ENCODE results near the gene PLEKHM3. TPM values are rescaled to one million over a fixed set of nuclear protein-coding genes. Genes with fewer than 3 reads are reported as not detected.

The PLEKHM3 gene
- total RNA-seq, 1 experiment from 2014 or later: 9.3 TPM

DNA sequence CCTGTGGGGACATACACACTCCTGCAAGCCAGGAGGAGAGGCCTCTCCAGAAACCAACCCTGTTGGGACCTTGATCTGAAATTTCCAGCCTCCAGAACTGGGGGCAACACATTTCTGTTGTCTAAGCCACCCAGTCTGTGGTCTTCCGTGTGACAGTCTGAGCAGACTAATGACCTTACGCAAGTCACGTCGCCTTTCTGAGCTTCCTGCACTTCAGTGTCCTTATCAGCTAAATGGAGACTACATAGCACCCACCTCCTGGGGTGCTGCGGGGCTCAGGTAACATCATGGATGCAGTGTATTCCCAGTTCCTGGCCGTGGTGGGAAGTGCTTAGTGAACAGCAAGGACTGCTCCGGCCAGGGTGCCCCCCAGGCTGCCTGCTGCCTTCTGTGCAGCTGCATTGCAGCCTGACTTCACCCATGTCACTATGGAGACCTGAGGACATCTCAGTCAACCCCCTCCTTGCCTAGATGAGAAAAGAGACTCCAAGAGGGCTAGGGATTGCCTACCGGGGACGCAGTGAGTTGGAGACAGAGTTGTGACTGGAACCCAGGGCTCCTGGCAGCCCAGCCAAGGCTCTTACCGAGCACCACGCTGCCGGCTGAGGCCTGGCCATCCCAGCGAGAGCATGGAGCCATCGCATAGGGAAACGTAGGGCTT lies 194.4 kb downstream of the PLEKHM3 start:
- Histone ChIP-seq H3K27me3 (replicated peaks; ENCODE audit: control insufficient read depth, insufficient read depth, low read length) (no peaks in the 10 kb centered on the region), H3K4me3 (ENCODE audit: low read depth, low read length) (no peak overlapping the region), H3K9me3 (no peaks in the 10 kb centered on the region), H3K36me3 (ENCODE audit: control insufficient read depth, insufficient read depth, low read length) (0 out of 2 replicates have a peak, but pooled peaks cover under 1% of the 10 kb centered on the region), H3K4me1 (peaks cover 55% of the 10 kb centered on the region)
- POLR2A ChIA-PET: interaction anchor here (0.5 kb wide), 1 partner anchor 11 kb away, joined by 3 read pairs; no protein-coding TSS in a partner anchor
- H3K9me3 Mint-ChIP-seq (ENCODE audit: unreplicated experiment): no peaks in the 10 kb centered on the region
- intact Hi-C loops (cut with micrococcal nuclease; ENCODE audit: unreplicated experiment): loop anchor here (1.0 to 5.0 kb wide), 3 partner anchors 11 to 200 kb away; no protein-coding TSS in a partner anchor
- H3K27ac Mint-ChIP-seq (ENCODE audit: unreplicated experiment): peak overlapping the region; percentile 62
- no peaks in the 10 kb centered on the region for H3K27me3 Mint-ChIP-seq (ENCODE audit: insufficient read depth, unreplicated experiment)
- H3K4me1 Mint-ChIP-seq (ENCODE audit: low read depth, unreplicated experiment): peaks cover 46% of the 10 kb centered on the region
- BruUV-seq (replicated peaks): no TSS peak
- peak; percentile 29 to 54 for DNase-seq
- peaks cover 16% of the 10 kb centered on the region for H3K36me3 Mint-ChIP-seq (ENCODE audit: insufficient read depth, unreplicated experiment)
- TF ChIP-seq, protein P1, sequence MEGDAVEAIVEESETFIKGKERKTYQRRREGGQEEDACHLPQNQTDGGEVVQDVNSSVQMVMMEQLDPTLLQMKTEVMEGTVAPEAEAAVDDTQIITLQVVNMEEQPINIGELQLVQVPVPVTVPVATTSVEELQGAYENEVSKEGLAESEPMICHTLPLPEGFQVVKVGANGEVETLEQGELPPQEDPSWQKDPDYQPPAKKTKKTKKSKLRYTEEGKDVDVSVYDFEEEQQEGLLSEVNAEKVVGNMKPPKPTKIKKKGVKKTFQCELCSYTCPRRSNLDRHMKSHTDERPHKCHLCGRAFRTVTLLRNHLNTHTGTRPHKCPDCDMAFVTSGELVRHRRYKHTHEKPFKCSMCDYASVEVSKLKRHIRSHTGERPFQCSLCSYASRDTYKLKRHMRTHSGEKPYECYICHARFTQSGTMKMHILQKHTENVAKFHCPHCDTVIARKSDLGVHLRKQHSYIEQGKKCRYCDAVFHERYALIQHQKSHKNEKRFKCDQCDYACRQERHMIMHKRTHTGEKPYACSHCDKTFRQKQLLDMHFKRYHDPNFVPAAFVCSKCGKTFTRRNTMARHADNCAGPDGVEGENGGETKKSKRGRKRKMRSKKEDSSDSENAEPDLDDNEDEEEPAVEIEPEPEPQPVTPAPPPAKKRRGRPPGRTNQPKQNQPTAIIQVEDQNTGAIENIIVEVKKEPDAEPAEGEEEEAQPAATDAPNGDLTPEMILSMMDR (IDR thresholded peaks at IDR 0.05; ENCODE audit: insufficient read depth in 1 of 2, low read depth in 1 of 2, low read length in 1 of 2, severe bottlenecking in 1 of 2, unreplicated experiment in 1 of 2): no peak
- CTCF ChIA-PET: interaction anchor here (1.0 to 1.8 kb wide), 4 partner anchors 16 to 209 kb away, joined by 3 to 5 read pairs (median 4); partner anchors contain the start of gene FZD5
- no peak overlapping the region for H3K4me3 Mint-ChIP-seq (ENCODE audit: unreplicated experiment)

DNA sequence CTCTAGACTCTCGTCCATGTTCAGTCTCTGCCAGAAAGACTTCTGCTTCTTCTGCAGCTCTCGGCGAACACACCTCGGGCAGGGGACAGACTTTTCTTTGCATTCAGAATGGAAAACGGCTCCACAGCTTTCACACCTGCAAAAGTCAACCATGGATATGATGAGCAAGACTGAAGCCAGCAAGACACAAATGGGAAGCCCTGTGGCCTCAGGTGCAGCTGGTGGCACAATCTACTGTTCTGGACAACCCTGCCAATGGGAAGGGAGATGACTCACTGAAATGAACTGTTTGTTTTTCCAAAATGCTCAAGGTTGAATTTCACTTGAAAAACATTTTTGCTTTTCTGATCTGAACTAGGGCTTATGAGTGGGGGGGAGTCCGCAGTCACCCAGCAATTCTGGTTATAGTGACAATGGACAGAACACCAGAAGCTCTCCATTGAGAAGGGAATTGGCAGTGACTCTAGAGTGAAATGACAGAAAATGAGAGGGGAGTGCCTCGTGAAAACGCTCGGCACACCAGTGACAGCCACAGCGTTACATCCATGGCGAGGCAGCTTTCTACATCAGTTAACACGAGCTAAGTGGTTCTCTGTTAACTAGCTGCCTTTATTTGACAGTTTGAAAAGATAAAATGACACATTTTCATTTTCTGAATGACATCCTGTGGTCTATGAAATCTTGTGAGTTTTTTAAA lies 196.8 kb downstream of the PLEKHM3 start:
- H3K4me1 Mint-ChIP-seq (ENCODE audit: low read depth, unreplicated experiment): peaks cover 46% of the 10 kb centered on the region
- no TSS peak for BruUV-seq (replicated peaks)
- intact Hi-C loops (cut with micrococcal nuclease; ENCODE audit: unreplicated experiment): no loop called here
- H3K27me3 Mint-ChIP-seq (ENCODE audit: insufficient read depth, unreplicated experiment): no peaks in the 10 kb centered on the region
- peaks cover 55% of the 10 kb centered on the region for H3K4me1 ChIP-seq
- H3K4me3 ChIP-seq (ENCODE audit: low read depth, low read length): no peak overlapping the region
- POLR2A ChIA-PET: interaction anchor here (0.7 to 1.0 kb wide), 2 partner anchors 9 to 14 kb away, joined by 3 to 4 read pairs; no protein-coding TSS in a partner anchor
- DNase-seq: peak; percentile 62 to 64
- no peaks in the 10 kb centered on the region for H3K9me3 Mint-ChIP-seq (ENCODE audit: unreplicated experiment)
- H3K36me3 Mint-ChIP-seq (ENCODE audit: insufficient read depth, unreplicated experiment): peaks cover 16% of the 10 kb centered on the region
- peak overlapping the region; percentile 76 for H3K27ac Mint-ChIP-seq (ENCODE audit: unreplicated experiment)
- H3K9me3 ChIP-seq: no peaks in the 10 kb centered on the region
- CTCF ChIA-PET: interaction anchor here (0.6 kb wide), 1 partner anchor 212 kb away, joined by 7 read pairs; no protein-coding TSS in a partner anchor
- no peaks in the 10 kb centered on the region for H3K27me3 ChIP-seq (replicated peaks; ENCODE audit: control insufficient read depth, insufficient read depth, low read length)
- peak overlapping the region; percentile 40 for H3K4me3 Mint-ChIP-seq (ENCODE audit: unreplicated experiment)
- no peaks in the 10 kb centered on the region for H3K36me3 ChIP-seq (ENCODE audit: control insufficient read depth, insufficient read depth, low read length)
- TF ChIP-seq, protein P1 (IDR thresholded peaks at IDR 0.05; ENCODE audit: insufficient read depth in 1 of 2, low read depth in 1 of 2, low read length in 1 of 2, severe bottlenecking in 1 of 2, unreplicated experiment in 1 of 2): no peak

DNA sequence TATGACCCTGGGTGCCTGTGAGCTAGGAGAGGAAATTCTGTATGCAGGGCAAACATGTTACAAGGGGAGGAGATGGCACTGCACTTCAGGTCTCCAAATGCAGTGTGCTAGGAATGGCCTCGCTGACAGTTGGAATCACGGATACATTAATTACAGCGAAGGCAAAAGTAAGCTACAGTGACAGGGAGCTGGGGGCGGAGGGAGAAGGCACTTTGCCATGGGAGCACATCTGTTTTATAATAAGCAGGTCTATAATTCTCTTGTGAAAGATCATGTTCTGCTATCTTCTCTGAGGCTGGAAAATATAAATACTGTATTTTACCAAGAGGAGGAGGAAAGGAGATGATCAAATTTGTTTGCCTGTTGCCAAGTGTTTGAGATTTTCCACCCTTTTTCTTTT lies 199.3 kb downstream of the PLEKHM3 start:
- DNase-seq: no peak
- no TSS peak for BruUV-seq (replicated peaks)
- H3K4me1 Mint-ChIP-seq (ENCODE audit: low read depth, unreplicated experiment): peaks cover 37% of the 10 kb centered on the region
- no peak overlapping the region for H3K4me3 Mint-ChIP-seq (ENCODE audit: unreplicated experiment)
- Histone ChIP-seq H3K4me3 (ENCODE audit: low read depth, low read length) (no peak overlapping the region), H3K4me1 (peaks cover 45% of the 10 kb centered on the region), H3K27me3 (replicated peaks; ENCODE audit: control insufficient read depth, insufficient read depth, low read length) (no peaks in the 10 kb centered on the region), H3K9me3 (no peaks in the 10 kb centered on the region), H3K36me3 (ENCODE audit: control insufficient read depth, insufficient read depth, low read length) (no peaks in the 10 kb centered on the region)
- no peaks in the 10 kb centered on the region for H3K9me3 Mint-ChIP-seq (ENCODE audit: unreplicated experiment)
- ChIA-PET CTCF (interaction anchor here (0.6 to 1.0 kb wide), 2 partner anchors 34 to 56 kb away, joined by 5 to 8 read pairs; partner anchors contain the start of gene FZD5), POLR2A (no interaction called here)
- TF ChIP-seq, protein P1 (IDR thresholded peaks at IDR 0.05; ENCODE audit: insufficient read depth in 1 of 2, low read depth in 1 of 2, low read length in 1 of 2, severe bottlenecking in 1 of 2, unreplicated experiment in 1 of 2): no peak
- intact Hi-C loops (cut with micrococcal nuclease; ENCODE audit: unreplicated experiment): no loop called here
- peaks cover 10% of the 10 kb centered on the region for H3K36me3 Mint-ChIP-seq (ENCODE audit: insufficient read depth, unreplicated experiment)
- no peak overlapping the region for H3K27ac Mint-ChIP-seq (ENCODE audit: unreplicated experiment)
- no peaks in the 10 kb centered on the region for H3K27me3 Mint-ChIP-seq (ENCODE audit: insufficient read depth, unreplicated experiment)
